HepG2 (cell line): Measurements from ENCODE around the gene ADM. TPM values are rescaled to one million over a fixed set of nuclear protein-coding genes. Genes with fewer than 3 reads are reported as not detected.

Experiments used
- CREM ChIP-seq, 2 experiments: sonication (generic) in 1 of 2; formaldehyde crosslinking in 1 of 2; IDR thresholded peaks; 2 replicates each; pipeline versions ENCODE4 v1.4.0 to v1.6.1; 2016 to 2020; ENCODE audit warnings: antibody characterized with exemption in 1 of 2, mild to moderate bottlenecking in 1 of 2, missing genetic modification reagents in 1 of 2
- DNMT3B ChIP-seq: conservative IDR thresholded peaks from 2 replicates; pipeline ENCODE4 v1.6.1; 2016; ENCODE audit warnings: missing biosample characterization, control low read depth
- FOXM1 ChIP-seq: sonication (generic); formaldehyde crosslinking; IDR thresholded peaks from 2 replicates; pipeline ENCODE4 v1.5.0; 2020; ENCODE audit warnings: missing genetic modification reagents
- HNF4G ChIP-seq, 2 experiments: sonication (generic) in 1 of 2; formaldehyde crosslinking in 1 of 2; IDR thresholded peaks; 2 replicates each; pipeline versions ENCODE4 v1.4.0 to v1.6.1; 2011 to 2020; ENCODE audit warnings: borderline replicate concordance in 2 of 2, low read depth in 2 of 2, mild to moderate bottlenecking in 2 of 2, low read length in 1 of 2, missing genetic modification reagents in 1 of 2, moderate library complexity in 1 of 2
- MLLT10 ChIP-seq: sonication (generic); formaldehyde crosslinking; IDR thresholded peaks from 2 replicates; pipeline ENCODE4 v1.4.0; 2020; ENCODE audit warnings: missing genetic modification reagents
- NFKBIZ ChIP-seq: IDR thresholded peaks from 2 replicates; pipeline ENCODE4 v1.6.1; 2018; ENCODE audit warnings: missing genetic modification reagents, missing compliant biosample characterization
- RAD21 ChIP-seq: fragments of 450-650 bp; formaldehyde crosslinking; IDR thresholded peaks from 2 replicates; pipeline ENCODE4 v1.5.0; 2020; ENCODE audit warnings: mild to moderate bottlenecking
- RXRA ChIP-seq: sonication (generic); formaldehyde crosslinking; IDR thresholded peaks from 2 replicates; pipeline ENCODE4 v1.5.1; 2020; ENCODE audit warnings: missing genetic modification reagents
- SAP130 ChIP-seq: IDR thresholded peaks from 2 replicates; pipeline ENCODE4 v1.6.1; 2016; ENCODE audit warnings: low read depth
- SMAD1 ChIP-seq: sonication (generic); formaldehyde crosslinking; IDR thresholded peaks from 2 replicates; pipeline ENCODE4 v1.4.0; 2020; ENCODE audit warnings: missing genetic modification reagents, low read depth, mild to moderate bottlenecking, borderline replicate concordance
- TBP ChIP-seq: sonication (generic); formaldehyde crosslinking; IDR thresholded peaks from 2 replicates; pipeline ENCODE4 v1.5.0; 2020; ENCODE audit warnings: missing genetic modification reagents
- U2AF1 ChIP-seq: fragments of 200-400 bp; formaldehyde crosslinking; optimal IDR thresholded peaks from 2 replicates; pipeline ENCODE3; 2017; ENCODE audit warnings: mild to moderate bottlenecking, low read depth, low read length
- ZNF230 ChIP-seq: sonication (generic); formaldehyde crosslinking; IDR thresholded peaks from 2 replicates; pipeline ENCODE4 v1.4.0; 2020; ENCODE audit warnings: mild to moderate bottlenecking, missing genetic modification reagents
- ZNF512B ChIP-seq: sonication (generic); formaldehyde crosslinking; IDR thresholded peaks from 2 replicates; pipeline ENCODE4 v1.5.1; 2020; ENCODE audit warnings: missing genetic modification reagents, mild to moderate bottlenecking, borderline replicate concordance
- ZNF543 ChIP-seq: sonication (generic); formaldehyde crosslinking; IDR thresholded peaks from 2 replicates; pipeline ENCODE4 v1.4.0; 2020; ENCODE audit warnings: mild to moderate bottlenecking, missing genetic modification reagents
- ZSCAN25 ChIP-seq: sonication (generic); formaldehyde crosslinking; IDR thresholded peaks from 2 replicates; pipeline ENCODE4 v1.8.0; 2022; ENCODE audit warnings: mild to moderate bottlenecking, missing genetic modification reagents
- polyA plus RNA-seq, 8 experiments: library from polyadenylated mRNA; depleted of rRNA in 3 of 8; stranded (reverse) in 7 of 8; unstranded in 1 of 8; fragments of >200 nt; fragmentation: Illumina TruSeq in 4 of 8; extraction: Trizol in 4 of 8; gene quantifications; 2 replicates each; pipeline versions ENCODE4 v1.2.1 to v1.2.3, GENCODE V29; 2011 to 2016; ENCODE audit warnings: low read depth in 4 of 8, missing spikeins in 1 of 8, mixed read lengths in 1 of 8; ENCODE audit not compliant: insufficient read depth in 1 of 8
- total RNA-seq, 5 experiments: library from RNA; depleted of rRNA; stranded (reverse); fragments of >200 nt; fragmentation: Illumina TruSeq; extraction: Trizol; gene quantifications; 2 replicates each; pipeline ENCODE4 v1.2.3, GENCODE V29; 2016; ENCODE audit warnings: low read depth in 1 of 5
- TF ChIP-seq, protein P1 (sequence below): IDR thresholded peaks from 2 replicates; pipeline ENCODE4 v1.6.1; 2016; ENCODE audit warnings: low read depth, missing genetic modification reagents, missing compliant biosample characterization
- TF ChIP-seq, protein P2 (sequence below), 2 experiments: sonication (generic) in 1 of 2; formaldehyde crosslinking in 1 of 2; IDR thresholded peaks; 2 replicates each; pipeline versions ENCODE4 v1.4.0 to v1.6.1; 2018 to 2020; ENCODE audit warnings: missing genetic modification reagents in 2 of 2, borderline replicate concordance in 1 of 2, low read depth in 1 of 2, mild to moderate bottlenecking in 1 of 2, missing biosample characterization in 1 of 2

ADM gene
- total and polyA plus RNA-seq, 2 of the 13 experiments (the other 11 are each of a cell fraction or from before 2014, with no cell fraction given) = 10.7 to 26.1 TPM

- TF ChIP-seq, protein P1, sequence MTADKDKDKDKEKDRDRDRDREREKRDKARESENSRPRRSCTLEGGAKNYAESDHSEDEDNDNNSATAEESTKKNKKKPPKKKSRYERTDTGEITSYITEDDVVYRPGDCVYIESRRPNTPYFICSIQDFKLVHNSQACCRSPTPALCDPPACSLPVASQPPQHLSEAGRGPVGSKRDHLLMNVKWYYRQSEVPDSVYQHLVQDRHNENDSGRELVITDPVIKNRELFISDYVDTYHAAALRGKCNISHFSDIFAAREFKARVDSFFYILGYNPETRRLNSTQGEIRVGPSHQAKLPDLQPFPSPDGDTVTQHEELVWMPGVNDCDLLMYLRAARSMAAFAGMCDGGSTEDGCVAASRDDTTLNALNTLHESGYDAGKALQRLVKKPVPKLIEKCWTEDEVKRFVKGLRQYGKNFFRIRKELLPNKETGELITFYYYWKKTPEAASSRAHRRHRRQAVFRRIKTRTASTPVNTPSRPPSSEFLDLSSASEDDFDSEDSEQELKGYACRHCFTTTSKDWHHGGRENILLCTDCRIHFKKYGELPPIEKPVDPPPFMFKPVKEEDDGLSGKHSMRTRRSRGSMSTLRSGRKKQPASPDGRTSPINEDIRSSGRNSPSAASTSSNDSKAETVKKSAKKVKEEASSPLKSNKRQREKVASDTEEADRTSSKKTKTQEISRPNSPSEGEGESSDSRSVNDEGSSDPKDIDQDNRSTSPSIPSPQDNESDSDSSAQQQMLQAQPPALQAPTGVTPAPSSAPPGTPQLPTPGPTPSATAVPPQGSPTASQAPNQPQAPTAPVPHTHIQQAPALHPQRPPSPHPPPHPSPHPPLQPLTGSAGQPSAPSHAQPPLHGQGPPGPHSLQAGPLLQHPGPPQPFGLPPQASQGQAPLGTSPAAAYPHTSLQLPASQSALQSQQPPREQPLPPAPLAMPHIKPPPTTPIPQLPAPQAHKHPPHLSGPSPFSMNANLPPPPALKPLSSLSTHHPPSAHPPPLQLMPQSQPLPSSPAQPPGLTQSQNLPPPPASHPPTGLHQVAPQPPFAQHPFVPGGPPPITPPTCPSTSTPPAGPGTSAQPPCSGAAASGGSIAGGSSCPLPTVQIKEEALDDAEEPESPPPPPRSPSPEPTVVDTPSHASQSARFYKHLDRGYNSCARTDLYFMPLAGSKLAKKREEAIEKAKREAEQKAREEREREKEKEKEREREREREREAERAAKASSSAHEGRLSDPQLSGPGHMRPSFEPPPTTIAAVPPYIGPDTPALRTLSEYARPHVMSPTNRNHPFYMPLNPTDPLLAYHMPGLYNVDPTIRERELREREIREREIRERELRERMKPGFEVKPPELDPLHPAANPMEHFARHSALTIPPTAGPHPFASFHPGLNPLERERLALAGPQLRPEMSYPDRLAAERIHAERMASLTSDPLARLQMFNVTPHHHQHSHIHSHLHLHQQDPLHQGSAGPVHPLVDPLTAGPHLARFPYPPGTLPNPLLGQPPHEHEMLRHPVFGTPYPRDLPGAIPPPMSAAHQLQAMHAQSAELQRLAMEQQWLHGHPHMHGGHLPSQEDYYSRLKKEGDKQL (CRISPR knock-in tag) = peak; percentile 29
- TF ChIP-seq CREM (IDR thresholded peaks at IDR 0.05) (peak; percentile 63), CREM (CRISPR knock-in tag; IDR thresholded peaks at IDR 0.05) (no peak), RAD21 (peak; percentile 62; the same call in 1 of the 2 replicates), HNF4G (IDR thresholded peaks at IDR 0.05; ENCODE audit: borderline replicate concordance, low read depth, low read length) (peak; percentile 86), HNF4G (CRISPR knock-in tag; IDR thresholded peaks at IDR 0.05; ENCODE audit: borderline replicate concordance, low read depth) (peak; percentile 93), ZNF230 (no peak), SMAD1 (CRISPR knock-in tag) (peak; percentile 82; the same call in 1 of the 2 replicates), MLLT10 (CRISPR knock-in tag) (no peak), U2AF1 (no peak), DNMT3B (0 out of 2 replicates have a peak, but pooled peaks have one; percentile 53), ZSCAN25 (CRISPR knock-in tag) (peak; percentile 82), SAP130 (peak; percentile 90), FOXM1 (CRISPR knock-in tag) (no peak), RXRA (CRISPR knock-in tag) (peak; percentile 87), NFKBIZ (peak; percentile 69; the same call in 1 of the 2 replicates), ZNF512B (CRISPR knock-in tag) (peak; percentile 44; the same call in 1 of the 2 replicates), ZNF543 (CRISPR knock-in tag) (no peak), TBP (no peak)
- TF ChIP-seq, protein P2, sequence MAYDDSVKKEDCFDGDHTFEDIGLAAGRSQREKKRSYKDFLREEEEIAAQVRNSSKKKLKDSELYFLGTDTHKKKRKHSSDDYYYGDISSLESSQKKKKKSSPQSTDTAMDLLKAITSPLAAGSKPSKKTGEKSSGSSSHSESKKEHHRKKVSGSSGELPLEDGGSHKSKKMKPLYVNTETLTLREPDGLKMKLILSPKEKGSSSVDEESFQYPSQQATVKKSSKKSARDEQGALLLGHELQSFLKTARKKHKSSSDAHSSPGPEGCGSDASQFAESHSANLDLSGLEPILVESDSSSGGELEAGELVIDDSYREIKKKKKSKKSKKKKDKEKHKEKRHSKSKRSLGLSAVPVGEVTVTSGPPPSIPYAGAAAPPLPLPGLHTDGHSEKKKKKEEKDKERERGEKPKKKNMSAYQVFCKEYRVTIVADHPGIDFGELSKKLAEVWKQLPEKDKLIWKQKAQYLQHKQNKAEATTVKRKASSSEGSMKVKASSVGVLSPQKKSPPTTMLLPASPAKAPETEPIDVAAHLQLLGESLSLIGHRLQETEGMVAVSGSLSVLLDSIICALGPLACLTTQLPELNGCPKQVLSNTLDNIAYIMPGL (CRISPR knock-in tag; IDR thresholded peaks at IDR 0.05; ENCODE audit: borderline replicate concordance in 1 of 2, low read depth in 1 of 2) = peak; percentile 84 to 90; a peak in 3 of 4 replicates
Measured at GRCh38 chr11:10288881-10289764, 15.8 kb upstream of the ADM start (continued).
